SK-N-SH (cell line): ENCODE measurements around the gene PARVB. TPM values are rescaled to one million over a fixed set of nuclear protein-coding genes. Genes with fewer than 3 reads are reported as not detected.

Source experiments
- CTCF ChIA-PET: fragments of 300-600, 350-600 bp; formaldehyde crosslinking; extraction: SDS; loops from one replicate; lab custom pipeline; 2021; lab: Yijun Ruan, JAX
- POLR2A ChIA-PET: fragments of 350-600 bp; sonication (Branson Sonifier 250); formaldehyde crosslinking; extraction: SDS; loops from one replicate; lab custom pipeline; 2020; ENCODE audit warnings: antibody characterized with exemption, inconsistent platforms; lab: Yijun Ruan, JAX
- DNase-seq: peaks from one replicate; pipeline ENCODE4 v3.0.0; 2012
- H2AFZ ChIP-seq: fragments of 200-600 bp; sonication (generic); 2 replicates; pipeline ENCODE4 v1.8.1; 2016; ENCODE audit warnings: antibody characterized with exemption, mild to moderate bottlenecking, low read depth
- H3F3A ChIP-seq: fragments of 200-600 bp; sonication (generic); replicated peaks from 2 replicates; pipeline ENCODE3; 2016; ENCODE audit warnings: antibody characterized with exemption, mild to moderate bottlenecking; ENCODE audit not compliant: insufficient read depth
- H3K27ac ChIP-seq, 2 experiments: fragments of 200-500 bp in 1 of 2; fragments of 200-600 bp in 1 of 2; sonication (Bioruptor generic) in 1 of 2; sonication (generic), shearing (Covaris generic) in 1 of 2; 2 replicates each; pipeline versions ENCODE4 v1.5.1 to v1.6.1; 2014 to 2016; ENCODE audit warnings: low read depth in 2 of 2, inconsistent platforms in 1 of 2, low read length in 1 of 2, mild to moderate bottlenecking in 1 of 2, mixed read lengths in 1 of 2
- H3K27me3 ChIP-seq: fragments of 200-600 bp; sonication (generic), shearing (Covaris generic); 2 replicates; pipeline ENCODE4 v1.6.1; 2016; ENCODE audit warnings: mixed run types; ENCODE audit not compliant: insufficient read depth
- H3K36me3 ChIP-seq, 2 experiments: fragments of 200-500 bp in 1 of 2; fragments of 200-600 bp in 1 of 2; sonication (Bioruptor generic) in 1 of 2; sonication (generic) in 1 of 2; replicated peaks in 1 of 2; 2 replicates each; pipeline versions ENCODE3 to v1.5.1; 2014 to 2016; ENCODE audit warnings: low read length in 1 of 2, mild to moderate bottlenecking in 1 of 2; ENCODE audit not compliant: insufficient read depth in 2 of 2, control insufficient read depth in 1 of 2
- H3K4me1 ChIP-seq, 2 experiments: fragments of 200-500 bp in 1 of 2; fragments of 200-600 bp in 1 of 2; sonication (Bioruptor generic) in 1 of 2; sonication (generic), shearing (Covaris generic) in 1 of 2; 2 replicates each; pipeline versions ENCODE4 v1.5.1 to v1.6.1; 2014 to 2016; ENCODE audit warnings: low read depth in 1 of 2, low read length in 1 of 2, mixed run types in 1 of 2; ENCODE audit not compliant: insufficient read depth in 2 of 2, control insufficient read depth in 1 of 2
- H3K4me2 ChIP-seq: fragments of 200-600 bp; sonication (generic), shearing (Covaris generic); 2 replicates; pipeline ENCODE4 v1.6.1; 2017; ENCODE audit warnings: mixed run types
- H3K4me3 ChIP-seq, 2 experiments: fragments of 200-500 bp in 1 of 2; fragments of 200-600 bp in 1 of 2; sonication (Bioruptor generic) in 1 of 2; sonication (generic), shearing (Covaris generic) in 1 of 2; 2 replicates each; pipeline versions ENCODE4 v1.5.1 to v1.8.1; 2014 to 2016; ENCODE audit warnings: low read depth in 2 of 2, inconsistent platforms in 1 of 2, low read length in 1 of 2, mild to moderate bottlenecking in 1 of 2, mixed read lengths in 1 of 2, moderate library complexity in 1 of 2
- H3K79me2 ChIP-seq: fragments of 200-600 bp; sonication (generic); 2 replicates; pipeline ENCODE4 v1.8.1; 2017; ENCODE audit warnings: mild to moderate bottlenecking; ENCODE audit not compliant: insufficient read depth
- H3K9ac ChIP-seq: fragments of 200-600 bp; sonication (generic); 2 replicates; pipeline ENCODE4 v1.6.1; 2017; ENCODE audit warnings: mixed run types
- H3K9me2 ChIP-seq: fragments of 200-600 bp; sonication (generic); 2 replicates; pipeline ENCODE4 v1.6.1; 2017; ENCODE audit warnings: mixed run types
- H3K9me3 ChIP-seq: fragments of 200-600 bp; sonication (generic); 2 replicates; pipeline ENCODE4 v1.6.1; 2017; ENCODE audit warnings: mixed run types, mild to moderate bottlenecking, moderate library complexity
- H4K20me1 ChIP-seq: fragments of 200-600 bp; sonication (generic); 2 replicates; pipeline ENCODE4 v1.6.1; 2017; ENCODE audit warnings: mild to moderate bottlenecking, mixed run types; ENCODE audit not compliant: insufficient read depth
- CHD2 ChIP-seq: fragments of 150-350 bp; IDR thresholded peaks from 2 replicates; pipeline ENCODE4 v1.6.1; 2018; ENCODE audit warnings: low read length; ENCODE audit not compliant: partially characterized antibody
- ELF1 ChIP-seq: IDR thresholded peaks from 2 replicates; pipeline ENCODE4 v1.4.0; 2012
- EP300 ChIP-seq, 2 experiments: IDR thresholded peaks; 2 replicates each; pipeline versions ENCODE4 v1.4.0 to v1.6.1; 2012; ENCODE audit warnings: borderline replicate concordance in 1 of 2, low read depth in 1 of 2, low read length in 1 of 2
- FOXJ3 ChIP-seq: sonication (generic); formaldehyde crosslinking; IDR thresholded peaks from 2 replicates; pipeline ENCODE4 v1.5.1; 2020; ENCODE audit warnings: mild to moderate bottlenecking, missing genetic modification reagents
- FOXM1 ChIP-seq: IDR thresholded peaks from 2 replicates; pipeline ENCODE4 v1.4.0; 2012; ENCODE audit warnings: low read depth, mild to moderate bottlenecking
- GABPA ChIP-seq: IDR thresholded peaks from 2 replicates; pipeline ENCODE4 v1.4.0; 2012; ENCODE audit warnings: low read depth, mild to moderate bottlenecking
- IRF3 ChIP-seq: fragments of 150-350 bp; IDR thresholded peaks from 2 replicates; pipeline ENCODE4 v1.6.1; 2016; ENCODE audit warnings: mild to moderate bottlenecking, low read depth, low read length
- NFIC ChIP-seq: IDR thresholded peaks from 2 replicates; pipeline ENCODE4 v1.4.0; 2012; ENCODE audit warnings: borderline replicate concordance
- NRF1 ChIP-seq: IDR thresholded peaks from 2 replicates; pipeline ENCODE4 v1.6.1; 2012; ENCODE audit warnings: low read depth, mild to moderate bottlenecking, low read length
- RCOR1 ChIP-seq: fragments of 150-350 bp; IDR thresholded peaks from 2 replicates; pipeline ENCODE4 v1.6.1; 2017; ENCODE audit warnings: antibody characterized with exemption, low read length
- RFX5 ChIP-seq: IDR thresholded peaks from 2 replicates; pipeline ENCODE4 v1.6.1; 2012; ENCODE audit warnings: mild to moderate bottlenecking, improper control_type of control experiment, low read length
- SMC3 ChIP-seq: IDR thresholded peaks from 2 replicates; pipeline ENCODE4 v1.6.1; 2012; ENCODE audit warnings: low read depth, low read length, improper control_type of control experiment
- TEAD4 ChIP-seq: IDR thresholded peaks from 2 replicates; pipeline ENCODE4 v1.4.0; 2012; ENCODE audit warnings: mild to moderate bottlenecking, borderline replicate concordance; ENCODE audit not compliant: insufficient read depth
- USF2 ChIP-seq: fragments of 150-350 bp; IDR thresholded peaks from 2 replicates; pipeline ENCODE4 v1.6.1; 2017; ENCODE audit warnings: antibody characterized with exemption, low read length, low read depth, borderline replicate concordance
- WGBS: methylation state at CpG from one replicate; pipeline ENCODE4 v1.1.6; 2017; ENCODE audit warnings: low lambda C conversion rate; 5-methylcytosine and 5-hydroxymethylcytosine counted together
- polyA plus RNA-seq, 3 experiments: library from polyadenylated mRNA; depleted of rRNA; stranded (reverse); fragments of >200 nt; gene quantifications; 2 replicates each; pipeline ENCODE4 v1.2.3, GENCODE V29; 2012
- TF ChIP-seq, protein P1 (sequence below): fragments of 200-600 bp; sonication (generic); IDR thresholded peaks from 2 replicates; pipeline ENCODE4 v1.6.1; 2017; ENCODE audit warnings: antibody characterized with exemption, mild to moderate bottlenecking, moderate library complexity
- TF ChIP-seq, protein P2 (sequence below): IDR thresholded peaks from 2 replicates; pipeline ENCODE4 v1.4.0; 2012; ENCODE audit warnings: low read depth, borderline replicate concordance
- TF ChIP-seq, protein P3 (sequence below): IDR thresholded peaks from 2 replicates; pipeline ENCODE4 v1.6.1; 2012; ENCODE audit warnings: mild to moderate bottlenecking, low read depth, low read length, moderate library complexity

Gene PARVB
- polyA plus RNA-seq, 1 of the 3 experiments (the other 2 are of a cell fraction): 87.8 TPM

- no peaks in the 10 kb centered on the region for H3F3A ChIP-seq
- no peak overlapping the region for H3K9ac ChIP-seq
- peaks cover 6 to 14% of the 10 kb centered on the region in 2 experiments for H3K36me3 ChIP-seq
- no peaks in the 10 kb centered on the region for H3K9me2 ChIP-seq
- no peaks in the 10 kb centered on the region for H4K20me1 ChIP-seq
- CTCF ChIA-PET: interaction anchor here (0.6 to 1.3 kb wide), 3 partner anchors 10 to 435 kb away, joined by 3 read pairs; no protein-coding TSS in a partner anchor
- H3K27ac ChIP-seq: no peak overlapping the region
- no peak overlapping the region for H3K4me2 ChIP-seq
- no peak for DNase-seq
- H2AFZ ChIP-seq: no peak overlapping the region
- H3K4me3 ChIP-seq: no peak overlapping the region; a peak in 1 of 4 replicates
- POLR2A ChIA-PET: no interaction called here
- no peaks in the 10 kb centered on the region for H3K79me2 ChIP-seq
- H3K4me1 ChIP-seq: no peaks in the 10 kb centered on the region
- 90% methylated on average over 3 of the region's 3 CpGs for WGBS
- no peaks in the 10 kb centered on the region for H3K27me3 ChIP-seq
- TF ChIP-seq, protein P1, sequence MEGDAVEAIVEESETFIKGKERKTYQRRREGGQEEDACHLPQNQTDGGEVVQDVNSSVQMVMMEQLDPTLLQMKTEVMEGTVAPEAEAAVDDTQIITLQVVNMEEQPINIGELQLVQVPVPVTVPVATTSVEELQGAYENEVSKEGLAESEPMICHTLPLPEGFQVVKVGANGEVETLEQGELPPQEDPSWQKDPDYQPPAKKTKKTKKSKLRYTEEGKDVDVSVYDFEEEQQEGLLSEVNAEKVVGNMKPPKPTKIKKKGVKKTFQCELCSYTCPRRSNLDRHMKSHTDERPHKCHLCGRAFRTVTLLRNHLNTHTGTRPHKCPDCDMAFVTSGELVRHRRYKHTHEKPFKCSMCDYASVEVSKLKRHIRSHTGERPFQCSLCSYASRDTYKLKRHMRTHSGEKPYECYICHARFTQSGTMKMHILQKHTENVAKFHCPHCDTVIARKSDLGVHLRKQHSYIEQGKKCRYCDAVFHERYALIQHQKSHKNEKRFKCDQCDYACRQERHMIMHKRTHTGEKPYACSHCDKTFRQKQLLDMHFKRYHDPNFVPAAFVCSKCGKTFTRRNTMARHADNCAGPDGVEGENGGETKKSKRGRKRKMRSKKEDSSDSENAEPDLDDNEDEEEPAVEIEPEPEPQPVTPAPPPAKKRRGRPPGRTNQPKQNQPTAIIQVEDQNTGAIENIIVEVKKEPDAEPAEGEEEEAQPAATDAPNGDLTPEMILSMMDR: no peak
- no peak for TF ChIP-seq FOXM1
- TF ChIP-seq CHD2: no peak
- TF ChIP-seq IRF3: no peak
- no peak for TF ChIP-seq SMC3
- TF ChIP-seq NRF1: no peak
- TF ChIP-seq USF2: no peak
- TF ChIP-seq, protein P2, sequence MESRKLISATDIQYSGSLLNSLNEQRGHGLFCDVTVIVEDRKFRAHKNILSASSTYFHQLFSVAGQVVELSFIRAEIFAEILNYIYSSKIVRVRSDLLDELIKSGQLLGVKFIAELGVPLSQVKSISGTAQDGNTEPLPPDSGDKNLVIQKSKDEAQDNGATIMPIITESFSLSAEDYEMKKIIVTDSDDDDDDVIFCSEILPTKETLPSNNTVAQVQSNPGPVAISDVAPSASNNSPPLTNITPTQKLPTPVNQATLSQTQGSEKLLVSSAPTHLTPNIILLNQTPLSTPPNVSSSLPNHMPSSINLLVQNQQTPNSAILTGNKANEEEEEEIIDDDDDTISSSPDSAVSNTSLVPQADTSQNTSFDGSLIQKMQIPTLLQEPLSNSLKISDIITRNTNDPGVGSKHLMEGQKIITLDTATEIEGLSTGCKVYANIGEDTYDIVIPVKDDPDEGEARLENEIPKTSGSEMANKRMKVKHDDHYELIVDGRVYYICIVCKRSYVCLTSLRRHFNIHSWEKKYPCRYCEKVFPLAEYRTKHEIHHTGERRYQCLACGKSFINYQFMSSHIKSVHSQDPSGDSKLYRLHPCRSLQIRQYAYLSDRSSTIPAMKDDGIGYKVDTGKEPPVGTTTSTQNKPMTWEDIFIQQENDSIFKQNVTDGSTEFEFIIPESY: no peak
- no peak for TF ChIP-seq RCOR1
- H3K9me3 ChIP-seq: no peaks in the 10 kb centered on the region; the same call in 1 of the 2 replicates
Observed at GRCh38 chr22:44137415-44137814, 113.3 kb downstream of the PARVB start.

DNA sequence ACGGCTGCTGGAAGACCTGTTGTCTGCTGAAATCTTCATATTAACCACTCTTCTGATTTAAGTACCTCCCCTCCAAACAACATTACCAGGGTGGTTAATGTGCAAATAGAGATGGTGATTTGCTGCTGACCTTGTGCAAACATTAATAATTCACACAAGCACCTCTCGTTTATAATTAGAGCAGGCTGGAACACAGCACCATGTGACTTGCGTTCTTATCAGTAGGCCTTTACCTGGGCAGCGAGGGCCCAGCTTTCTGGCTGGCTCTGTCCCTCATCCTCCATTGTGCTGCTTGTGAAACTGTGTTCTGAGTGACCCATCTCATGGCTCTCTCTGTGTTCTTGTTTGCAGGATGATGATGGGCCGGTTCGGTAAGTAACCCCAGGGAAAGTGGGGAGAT is 115.7 kb downstream of the PARVB start:
- Histone ChIP-seq H3K79me2 (no peaks in the 10 kb centered on the region), H3K9ac (no peak overlapping the region), H3K4me2 (no peak overlapping the region), H2AFZ (no peak overlapping the region), H3K36me3 (peaks cover 6 to 14% of the 10 kb centered on the region in 2 experiments), H3K27ac (no peak overlapping the region), H3F3A (no peaks in the 10 kb centered on the region), H3K9me3 (no peaks in the 10 kb centered on the region; the same call in 1 of the 2 replicates), H4K20me1 (no peaks in the 10 kb centered on the region), H3K4me3 (no peak overlapping the region), H3K27me3 (no peaks in the 10 kb centered on the region), H3K9me2 (no peaks in the 10 kb centered on the region), H3K4me1 (no peaks in the 10 kb centered on the region)
- WGBS: 96% methylated on average over 5 of the region's 6 CpGs
- ChIA-PET POLR2A (no interaction called here), CTCF (no interaction called here)
- DNase-seq: no peak
- TF ChIP-seq, protein P3, sequence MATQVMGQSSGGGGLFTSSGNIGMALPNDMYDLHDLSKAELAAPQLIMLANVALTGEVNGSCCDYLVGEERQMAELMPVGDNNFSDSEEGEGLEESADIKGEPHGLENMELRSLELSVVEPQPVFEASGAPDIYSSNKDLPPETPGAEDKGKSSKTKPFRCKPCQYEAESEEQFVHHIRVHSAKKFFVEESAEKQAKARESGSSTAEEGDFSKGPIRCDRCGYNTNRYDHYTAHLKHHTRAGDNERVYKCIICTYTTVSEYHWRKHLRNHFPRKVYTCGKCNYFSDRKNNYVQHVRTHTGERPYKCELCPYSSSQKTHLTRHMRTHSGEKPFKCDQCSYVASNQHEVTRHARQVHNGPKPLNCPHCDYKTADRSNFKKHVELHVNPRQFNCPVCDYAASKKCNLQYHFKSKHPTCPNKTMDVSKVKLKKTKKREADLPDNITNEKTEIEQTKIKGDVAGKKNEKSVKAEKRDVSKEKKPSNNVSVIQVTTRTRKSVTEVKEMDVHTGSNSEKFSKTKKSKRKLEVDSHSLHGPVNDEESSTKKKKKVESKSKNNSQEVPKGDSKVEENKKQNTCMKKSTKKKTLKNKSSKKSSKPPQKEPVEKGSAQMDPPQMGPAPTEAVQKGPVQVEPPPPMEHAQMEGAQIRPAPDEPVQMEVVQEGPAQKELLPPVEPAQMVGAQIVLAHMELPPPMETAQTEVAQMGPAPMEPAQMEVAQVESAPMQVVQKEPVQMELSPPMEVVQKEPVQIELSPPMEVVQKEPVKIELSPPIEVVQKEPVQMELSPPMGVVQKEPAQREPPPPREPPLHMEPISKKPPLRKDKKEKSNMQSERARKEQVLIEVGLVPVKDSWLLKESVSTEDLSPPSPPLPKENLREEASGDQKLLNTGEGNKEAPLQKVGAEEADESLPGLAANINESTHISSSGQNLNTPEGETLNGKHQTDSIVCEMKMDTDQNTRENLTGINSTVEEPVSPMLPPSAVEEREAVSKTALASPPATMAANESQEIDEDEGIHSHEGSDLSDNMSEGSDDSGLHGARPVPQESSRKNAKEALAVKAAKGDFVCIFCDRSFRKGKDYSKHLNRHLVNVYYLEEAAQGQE: no peak
- TF ChIP-seq GABPA (no peak), FOXJ3 (CRISPR knock-in tag) (no peak), TEAD4 (no peak), IRF3 (no peak), ELF1 (no peak), NFIC (no peak), RFX5 (no peak), EP300 (IDR thresholded peaks at IDR 0.05; ENCODE audit: borderline replicate concordance in 1 of 2, low read depth in 1 of 2, low read length in 1 of 2) (no peak)
